Fibroblast of peridontal ligament (primary cell): ENCODE data around the gene CDKN2A.
A peak's percentile ranks its signal among the peaks of the same experiment; 100 is the strongest.

Experiments
- DNase-seq: peaks from one replicate; pipeline ENCODE4 v3.0.0-alpha.2; 2010; ENCODE audit errors: extremely low read depth

Gene CDKN2A

GRCh38 chr9:21943464-21943863 lies 50.7 kb downstream of the CDKN2A start:
- no peak for DNase-seq

GRCh38 chr9:21941337-21941995 lies 52.7 kb downstream of the CDKN2A start:
- DNase-seq, result no peak

DNA sequence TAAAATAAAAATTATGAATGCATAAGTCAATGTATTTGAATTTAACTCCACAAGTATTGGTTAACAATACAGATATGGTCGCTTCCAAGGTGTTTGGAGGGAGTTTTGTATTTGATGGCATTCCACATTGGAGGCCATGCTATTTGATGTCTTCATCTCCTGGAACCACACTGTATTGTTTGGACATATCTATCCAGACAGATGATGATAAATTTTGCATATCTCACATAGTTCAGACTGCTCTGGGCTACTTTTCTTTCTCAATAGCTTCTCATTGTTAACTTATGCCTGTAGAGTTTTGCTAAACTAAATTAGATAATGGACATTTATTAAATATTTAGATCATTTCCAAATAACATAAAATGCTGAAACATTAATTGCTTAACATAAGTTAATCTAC lies 58.0 kb downstream of the CDKN2A start:
- DNase-seq, result no peak

DNA sequence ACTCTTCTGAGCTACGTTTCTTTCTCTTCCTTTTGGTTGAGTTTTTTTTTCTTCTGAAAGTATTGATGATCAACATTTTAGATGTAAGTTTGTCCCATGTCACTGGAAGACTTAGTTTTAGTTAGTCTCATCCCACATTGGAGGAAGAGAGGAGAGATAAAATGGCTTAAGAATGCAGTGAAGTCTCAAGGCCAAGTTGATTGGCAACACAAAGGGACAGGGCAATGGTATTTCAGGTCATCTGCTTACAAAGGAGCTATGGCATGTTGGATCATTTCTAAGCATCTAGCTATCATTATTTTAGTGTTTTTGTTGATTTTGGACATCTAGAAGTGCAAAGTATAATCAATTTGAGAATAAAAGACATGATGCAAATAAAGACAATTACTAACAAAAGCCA lies 58.6 kb downstream of the CDKN2A start:
- no peak for DNase-seq

GRCh38 chr9:21933865-21934264 lies 60.3 kb downstream of the CDKN2A start:
- peak; percentile 41 for DNase-seq

DNA sequence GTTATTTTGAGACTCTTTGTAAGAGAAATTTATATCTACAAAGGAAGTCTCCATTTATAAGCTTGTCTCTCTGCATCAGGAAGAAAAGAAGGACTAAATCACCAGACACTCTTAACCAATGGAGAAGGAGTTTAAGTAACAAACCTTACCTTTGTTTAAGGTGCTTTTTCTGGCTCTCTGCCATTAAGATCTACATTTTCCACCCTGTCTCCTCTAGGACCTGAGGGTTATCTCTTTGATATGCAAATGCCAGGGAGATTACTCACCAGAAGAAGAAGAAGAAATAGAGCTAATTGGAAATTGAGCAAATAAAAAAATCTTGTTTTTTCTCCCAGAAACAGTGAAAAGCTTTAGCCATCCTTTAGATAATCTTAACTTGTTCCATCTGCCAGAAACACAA lies 60.9 kb downstream of the CDKN2A start:
- no peak for DNase-seq

- DNase-seq, result peak; percentile 25
These were observed 62.8 kb downstream of the CDKN2A start for GRCh38 chr9:21931428-21931827.

DNA sequence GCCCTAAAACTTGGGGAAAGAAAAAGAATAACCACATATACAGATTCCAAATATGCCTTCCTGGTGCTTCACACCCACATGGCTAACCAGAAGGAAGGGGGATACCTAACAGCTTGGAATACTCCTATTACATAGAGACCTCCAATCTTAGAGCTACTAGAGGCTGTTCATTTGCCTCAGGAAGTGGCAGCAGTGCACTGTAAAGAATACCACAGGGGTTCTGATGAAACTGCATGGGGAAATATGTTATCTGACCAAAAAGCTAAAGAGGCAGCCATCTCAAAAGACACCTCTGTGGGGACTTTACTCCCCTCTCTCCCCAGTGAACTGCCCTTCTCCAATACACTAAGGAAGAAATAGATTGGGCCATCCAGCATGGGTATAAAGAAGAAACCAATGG lies 66.4 kb downstream of the CDKN2A start:
- DNase-seq, result no peak

DNA sequence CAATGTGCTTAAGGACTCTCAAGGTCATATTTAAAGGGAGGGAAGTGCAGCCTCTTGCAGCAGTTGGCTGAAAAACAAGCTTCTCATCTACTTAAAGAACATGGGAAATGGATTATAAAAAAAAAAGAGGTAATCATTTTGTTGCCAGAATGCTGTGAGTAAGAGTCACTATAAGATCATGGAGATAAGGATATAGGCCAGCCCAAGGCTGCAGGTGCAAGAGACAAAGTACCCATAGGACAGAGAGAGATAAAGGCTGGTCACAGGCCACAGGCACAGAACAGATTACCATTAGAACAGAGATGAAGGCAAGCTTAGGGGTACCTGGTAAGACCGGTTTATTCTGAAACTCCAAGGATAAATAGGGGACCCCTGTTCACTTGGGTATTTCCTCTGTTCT lies 70.5 kb downstream of the CDKN2A start:
- DNase-seq, result no peak

- DNase-seq, result peak; percentile 56
These were observed 74.5 kb downstream of the CDKN2A start for GRCh38 chr9:21919377-21920362.
